Spleen (tissue), 11 donors: ENCODE measurements around the gene PROSER3. TPM values are rescaled to one million over a fixed set of nuclear protein-coding genes. Genes with fewer than 3 reads are reported as not detected.
A peak's percentile ranks its signal among the peaks of the same experiment; 100 is the strongest.

Experiments
- DNase-seq: peaks from one replicate; pipeline ENCODE4 v3.0.0-alpha.2; 2020
- H3K27ac ChIP-seq, 8 donors: fragments of 200-600 bp; sonication (generic) in 7 of 8; 1 replicate in 4 of 8; 2 replicates in 4 of 8; pipeline versions ENCODE4 v1.5.0 to v1.8.0; 2016 to 2021; ENCODE audit warnings: inconsistent platforms in 4 of 8, mild to moderate bottlenecking in 4 of 8, moderate library complexity in 1 of 8
- H3K27me3 ChIP-seq, 7 donors: fragments of 200-600 bp; sonication (generic) in 6 of 7; replicated peaks in 1 of 7; 1 replicate in 4 of 7; 2 replicates in 3 of 7; pipeline versions ENCODE4 v1.5.0 to v1.8.0; 2016 to 2021; ENCODE audit warnings: inconsistent platforms in 3 of 7, mild to moderate bottlenecking in 1 of 7
- H3K36me3 ChIP-seq, 6 donors: fragments of 200-600 bp; sonication (generic) in 5 of 6; 1 replicate in 4 of 6; 2 replicates in 2 of 6; pipeline versions ENCODE4 v1.5.0 to v1.8.0; 2016 to 2021; ENCODE audit warnings: inconsistent platforms in 2 of 6
- H3K4me1 ChIP-seq, 6 donors: fragments of 200-600 bp; sonication (generic) in 5 of 6; 1 replicate in 3 of 6; 2 replicates in 3 of 6; pipeline versions ENCODE4 v1.5.0 to v1.8.0; 2016 to 2021; ENCODE audit warnings: inconsistent platforms in 3 of 6
- H3K4me3 ChIP-seq, 8 donors: fragments of 200-600 bp; sonication (generic) in 7 of 8; 1 replicate in 4 of 8; 2 replicates in 4 of 8; pipeline versions ENCODE4 v1.5.0 to v1.8.0; 2016 to 2021; ENCODE audit warnings: inconsistent platforms in 4 of 8, mild to moderate bottlenecking in 4 of 8, moderate library complexity in 2 of 8
- H3K9me3 ChIP-seq, 8 donors: fragments of 200-600 bp; sonication (generic) in 7 of 8; 1 replicate in 4 of 8; 2 replicates in 4 of 8; pipeline versions ENCODE4 v1.5.0 to v1.8.0; 2016 to 2021; ENCODE audit warnings: inconsistent platforms in 4 of 8
- POLR2A ChIP-seq, 3 donors: fragments of 450-650 bp; IDR thresholded peaks; one replicate each; pipeline ENCODE4 v1.5.1; 2017; ENCODE audit warnings: antibody characterized with exemption in 3 of 3, mild to moderate bottlenecking in 1 of 3
- POLR2AphosphoS5 ChIP-seq, 3 donors: sonication (generic); formaldehyde crosslinking; IDR thresholded peaks; one replicate each; pipeline ENCODE4 v1.5.1; 2017; ENCODE audit warnings: antibody characterized with exemption in 3 of 3
- WGBS, 5 donors: extraction: QIAGEN DNeasy Blood & Tissue Kit in 3 of 5; methylation state at CpG; one replicate each; pipeline versions ENCODE4 v1.1.5 to v1.1.7; 2013 to 2018; 5-methylcytosine and 5-hydroxymethylcytosine counted together
- intact Hi-C: fragments of 100-400 bp; cut with DNase I; formaldehyde crosslinking; loops from one replicate; pipeline ENCODE4 v1.15.0; 2023; ENCODE audit warnings: low total_unique reads
- polyA plus RNA-seq, 3 donors: library from polyadenylated mRNA; stranded (reverse); fragments of 200-250 nt; gene quantifications; one replicate each; pipeline ENCODE4 v1.2.1, GENCODE V29; 2013
- total RNA-seq, 7 donors: library from RNA; depleted of rRNA in 3 of 7; stranded (reverse); fragments of >200 nt in 3 of 7; fragmentation: NEBNext Ultra II Directional in 4 of 7; extraction: Animal tissue kit (Norgen Biotek cat#: 25700) in 4 of 7; gene quantifications; one replicate each; pipeline versions ENCODE4 v1.1.0 to v1.2.1, GENCODE V29; 2016 to 2021
- TF ChIP-seq, protein P1 (sequence below), 11 experiments: fragments of 200-600 bp in 7 of 11; fragments of 450-650 bp in 4 of 11; sonication (generic) in 4 of 11; IDR thresholded peaks in 8 of 11; conservative IDR thresholded peaks in 3 of 11; 1 replicate in 7 of 11; 2 replicates in 4 of 11; pipeline versions ENCODE4 v1.4.0 to v1.8.0; 2016 to 2021; ENCODE audit warnings: antibody characterized with exemption in 11 of 11, inconsistent platforms in 4 of 11, mild to moderate bottlenecking in 1 of 11
- donor health status: healthy with polysubstance abuse.
- donor health status: DM: no; HTN: no; CAD: no; lungs with moderate emphysema.
- donor health status: DM: no; HTN: no; CAD: no.
- donor health status: Bipolar disorder and iron deficiency.
- donor health status: healthy.
- donor health status: DM: no; HTN: no; CAD: no.
- donor health status: DM: yes; HTN: yes; CAD: no.

The PROSER3 gene
- total and polyA plus RNA-seq, 10 donors: 2.0 to 25.2 (median 14.8) TPM

DNA sequence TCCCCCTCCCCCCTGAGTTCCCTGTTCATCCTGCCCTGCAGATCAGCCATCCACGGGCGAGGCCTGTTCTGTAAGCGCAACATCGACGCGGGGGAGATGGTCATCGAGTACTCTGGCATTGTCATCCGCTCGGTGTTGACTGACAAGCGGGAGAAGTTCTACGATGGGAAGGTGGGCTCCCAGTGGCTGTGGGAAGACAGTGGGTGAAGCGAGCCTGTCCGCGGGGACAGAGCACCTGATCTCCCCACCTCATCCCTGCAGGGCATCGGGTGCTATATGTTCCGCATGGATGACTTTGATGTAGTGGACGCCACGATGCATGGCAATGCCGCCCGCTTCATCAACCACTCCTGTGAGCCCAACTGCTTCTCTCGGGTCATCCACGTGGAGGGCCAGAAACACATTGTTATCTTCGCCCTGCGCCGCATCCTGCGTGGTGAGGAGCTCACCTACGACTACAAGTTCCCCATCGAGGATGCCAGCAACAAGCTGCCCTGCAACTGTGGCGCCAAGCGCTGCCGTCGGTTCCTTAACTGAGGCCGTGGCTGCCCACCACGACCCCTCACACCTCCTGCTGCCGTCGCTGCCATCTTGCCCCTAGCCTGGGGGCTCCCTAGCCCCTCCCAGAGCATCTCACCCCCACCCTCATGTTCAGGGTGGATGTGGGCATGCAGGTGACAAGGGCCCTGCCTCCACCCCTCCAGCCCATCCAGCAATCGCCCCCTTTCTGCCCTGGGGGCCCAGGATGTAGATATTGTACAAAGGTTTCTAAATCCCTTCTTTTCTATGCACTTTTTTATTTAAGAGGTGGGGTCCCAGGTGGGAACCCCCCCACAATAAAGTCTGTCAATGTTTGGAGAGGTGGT is 19.7 kb upstream of the PROSER3 start:
- TF ChIP-seq POLR2AphosphoS5 (IDR thresholded peaks at IDR 0.05) (peak in 1 of 3 donors; percentile 71), POLR2A (IDR thresholded peaks at IDR 0.05) (no peak)
- intact Hi-C loops: no loop called here
- Histone ChIP-seq H3K9me3 (no peaks in the 10 kb centered on the region), H3K27ac (peak overlapping the region in 3 of 8 donors; percentile 46 to 100 (median 100)), H3K27me3 (no peaks in the 10 kb centered on the region), H3K4me1 (peaks cover 8 to 65% (median 38%) of the 10 kb centered on the region in 6 donors), H3K4me3 (no peak overlapping the region), H3K36me3 (peaks cover 0 to 65% (median 62%) of the 10 kb centered on the region in 6 donors)
- WGBS, 5 donors: 89 to 95% (median 90%) methylated on average over 26 to 37 of the region's 37 CpGs
- DNase-seq: no peak

DNA sequence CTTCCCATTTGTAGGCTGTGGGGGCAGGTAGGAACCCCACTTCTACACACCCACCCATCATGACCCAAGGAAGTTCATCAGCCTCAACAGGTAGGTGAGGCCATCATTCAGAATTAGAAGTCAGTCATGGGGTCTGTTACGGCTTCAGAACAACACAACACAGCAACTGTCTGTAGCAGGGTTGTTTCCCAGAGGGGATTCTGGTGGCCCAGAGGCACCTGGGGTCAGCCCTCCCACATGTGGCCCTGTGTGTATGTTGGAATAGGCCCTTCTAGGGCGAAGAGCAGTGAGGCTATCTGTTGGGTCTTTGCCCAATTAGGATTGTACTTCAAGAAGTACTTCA is 19.1 kb upstream of the PROSER3 start:
- Histone ChIP-seq H3K27me3 (no peaks in the 10 kb centered on the region), H3K9me3 (no peaks in the 10 kb centered on the region), H3K4me1 (peaks cover 9 to 71% (median 44%) of the 10 kb centered on the region in 6 donors), H3K4me3 (no peak overlapping the region), H3K27ac (peak overlapping the region in 3 of 8 donors; percentile 100), H3K36me3 (peaks cover 0 to 63% (median 56%) of the 10 kb centered on the region in 6 donors)
- TF ChIP-seq POLR2AphosphoS5 (IDR thresholded peaks at IDR 0.05): no peak
- TF ChIP-seq, protein P1, sequence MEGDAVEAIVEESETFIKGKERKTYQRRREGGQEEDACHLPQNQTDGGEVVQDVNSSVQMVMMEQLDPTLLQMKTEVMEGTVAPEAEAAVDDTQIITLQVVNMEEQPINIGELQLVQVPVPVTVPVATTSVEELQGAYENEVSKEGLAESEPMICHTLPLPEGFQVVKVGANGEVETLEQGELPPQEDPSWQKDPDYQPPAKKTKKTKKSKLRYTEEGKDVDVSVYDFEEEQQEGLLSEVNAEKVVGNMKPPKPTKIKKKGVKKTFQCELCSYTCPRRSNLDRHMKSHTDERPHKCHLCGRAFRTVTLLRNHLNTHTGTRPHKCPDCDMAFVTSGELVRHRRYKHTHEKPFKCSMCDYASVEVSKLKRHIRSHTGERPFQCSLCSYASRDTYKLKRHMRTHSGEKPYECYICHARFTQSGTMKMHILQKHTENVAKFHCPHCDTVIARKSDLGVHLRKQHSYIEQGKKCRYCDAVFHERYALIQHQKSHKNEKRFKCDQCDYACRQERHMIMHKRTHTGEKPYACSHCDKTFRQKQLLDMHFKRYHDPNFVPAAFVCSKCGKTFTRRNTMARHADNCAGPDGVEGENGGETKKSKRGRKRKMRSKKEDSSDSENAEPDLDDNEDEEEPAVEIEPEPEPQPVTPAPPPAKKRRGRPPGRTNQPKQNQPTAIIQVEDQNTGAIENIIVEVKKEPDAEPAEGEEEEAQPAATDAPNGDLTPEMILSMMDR (IDR thresholded peaks at IDR 0.05 in 8 of 11, conservative IDR thresholded peaks at IDR 0.05 in 3 of 11): no peak
- no peak for TF ChIP-seq POLR2A (IDR thresholded peaks at IDR 0.05)
- 87 to 100% (median 90%) methylated on average over 1 to 2 of the region's 2 CpGs for WGBS, 5 donors
- intact Hi-C loops: no loop called here
- DNase-seq: no peak

DNA sequence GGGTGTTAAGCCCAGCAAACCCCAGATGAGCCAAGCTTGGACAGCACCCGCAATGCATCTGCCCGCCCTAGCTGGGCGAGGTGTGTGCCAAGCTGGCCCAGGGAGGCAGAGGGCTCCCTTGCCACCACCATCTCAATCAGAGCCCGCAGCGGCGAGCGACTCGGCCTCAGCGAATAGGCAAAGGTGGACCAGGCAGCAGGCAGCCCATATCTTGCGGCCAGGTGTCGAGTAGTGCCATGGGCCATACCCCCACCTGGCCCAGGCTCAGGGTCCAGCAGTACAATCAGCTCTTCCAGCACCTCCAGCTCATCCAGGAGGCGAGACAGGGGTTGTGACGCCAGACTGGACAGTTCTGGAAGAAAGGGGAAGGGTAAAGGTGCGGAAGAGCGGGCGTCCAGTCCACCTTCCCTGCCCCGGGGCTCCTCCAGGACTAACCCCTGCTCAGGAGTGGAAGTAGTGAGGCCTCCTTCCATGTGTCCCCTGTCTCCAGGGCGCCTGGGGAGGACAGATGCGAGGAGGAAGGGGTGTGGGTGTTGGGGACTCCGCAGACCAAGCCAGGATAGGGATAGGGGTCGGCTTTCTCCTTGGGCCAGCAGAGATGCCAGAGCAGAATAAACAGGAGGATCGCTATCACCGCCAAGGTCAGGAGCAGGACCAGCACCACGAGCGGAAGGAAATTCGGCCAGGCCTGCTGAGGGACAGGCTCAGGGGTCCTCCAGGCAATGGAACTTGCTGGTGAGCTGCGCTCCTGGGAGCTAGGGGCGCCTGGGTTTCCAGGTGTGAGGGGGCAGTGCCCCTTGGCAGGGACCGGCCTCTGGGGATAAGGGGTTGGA is 18.5 kb upstream of the PROSER3 start:
- H3K36me3 ChIP-seq: peaks cover 0 to 58% (median 49%) of the 10 kb centered on the region in 6 donors
- intact Hi-C loops: no loop called here
- WGBS, 5 donors: 74 to 84% (median 82%) methylated on average over 17 to 29 of the region's 29 CpGs
- H3K9me3 ChIP-seq: no peaks in the 10 kb centered on the region
- peak; percentile 86 for DNase-seq
- H3K4me3 ChIP-seq: peak overlapping the region; percentile 60 to 85 (median 70)
- TF ChIP-seq, protein P1 (IDR thresholded peaks at IDR 0.05 in 8 of 11, conservative IDR thresholded peaks at IDR 0.05 in 3 of 11): no peak
- peak in 2 of 3 donors; percentile 47 to 76 for TF ChIP-seq POLR2AphosphoS5 (IDR thresholded peaks at IDR 0.05)
- peak overlapping the region; percentile 68 to 100 (median 97) for H3K27ac ChIP-seq
- H3K4me1 ChIP-seq: peaks cover 15 to 77% (median 50%) of the 10 kb centered on the region in 6 donors
- no peaks in the 10 kb centered on the region for H3K27me3 ChIP-seq

DNA sequence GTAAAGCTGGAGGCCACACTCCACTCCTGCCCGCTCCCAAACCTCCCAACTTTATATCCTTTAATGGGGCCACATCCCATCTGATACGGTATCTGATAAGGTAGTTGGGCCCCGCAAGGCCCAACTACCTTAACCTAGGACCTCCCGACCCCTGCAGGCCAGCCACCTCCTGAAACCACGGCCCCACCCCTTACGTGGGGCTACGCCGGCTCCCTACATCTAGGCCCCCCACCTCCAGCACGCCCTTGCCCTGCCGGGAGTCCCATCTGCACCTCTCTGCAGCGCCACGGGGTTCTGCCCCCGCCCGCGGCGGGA is 17.9 kb upstream of the PROSER3 start:
- peak overlapping the region; percentile 68 to 100 (median 97) for H3K27ac ChIP-seq
- intact Hi-C loops: no loop called here
- H3K27me3 ChIP-seq: no peaks in the 10 kb centered on the region
- no peaks in the 10 kb centered on the region for H3K9me3 ChIP-seq
- peak overlapping the region; percentile 60 to 85 (median 70) for H3K4me3 ChIP-seq
- 2 to 12% (median 8%) methylated on average over 8 to 16 of the region's 16 CpGs for WGBS, 5 donors
- no peak for DNase-seq
- TF ChIP-seq POLR2A (IDR thresholded peaks at IDR 0.05): no peak
- TF ChIP-seq, protein P1 (IDR thresholded peaks at IDR 0.05 in 8 of 11, conservative IDR thresholded peaks at IDR 0.05 in 3 of 11): peak in 1 of 11 experiments; percentile 8
- peaks cover 0 to 53% (median 44%) of the 10 kb centered on the region in 6 donors for H3K36me3 ChIP-seq
- peaks cover 16 to 80% (median 53%) of the 10 kb centered on the region in 6 donors for H3K4me1 ChIP-seq
